NCI-H1436 treated with DMSO at 0.1 percent for 48 hours (cell line): ENCODE data around the gene LYAR.

Experiments used
- DNase-seq: peaks from one replicate; lab custom pipeline; 2025; lab: John Stamatoyannopoulos, UW

The LYAR gene

GRCh38 chr4:4289941-4290850, at the start of gene LYAR, which contains the start of gene ZBTB49:
TSS of gene LYAR (minus strand) at chr4:4290154. CDS start at chr4:4283742, 6,412 bp downstream.
TSS of gene ZBTB49 (plus strand) at chr4:4290251. CDS start at chr4:4299946, 9,695 bp downstream.
- DNase-seq, result no peak

- no peak for DNase-seq
Measured at GRCh38 chr4:4339504-4340085, 49.6 kb upstream of the LYAR start.

- no peak for DNase-seq
Measured at GRCh38 chr4:4338210-4339001, 48.5 kb upstream of the LYAR start.

GRCh38 chr4:4334798-4335520, 45.0 kb upstream of the LYAR start:
- no peak for DNase-seq

GRCh38 chr4:4333265-4333706, 43.3 kb upstream of the LYAR start:
- DNase-seq, result no peak

- no peak for DNase-seq
Measured at GRCh38 chr4:4332529-4332928, 42.6 kb upstream of the LYAR start.

GRCh38 chr4:4330794-4331193, 40.8 kb upstream of the LYAR start:
- DNase-seq, result no peak

GRCh38 chr4:4329496-4329895, 39.5 kb upstream of the LYAR start:
- no peak for DNase-seq

GRCh38 chr4:4328840-4329239, 38.9 kb upstream of the LYAR start:
- DNase-seq, result no peak

- DNase-seq, result no peak
Measured at GRCh38 chr4:4328206-4328605, 38.3 kb upstream of the LYAR start.

- no peak for DNase-seq
Measured at GRCh38 chr4:4327652-4328121, 37.7 kb upstream of the LYAR start.

GRCh38 chr4:4326166-4326565, 36.2 kb upstream of the LYAR start:
- no peak for DNase-seq

GRCh38 chr4:4325321-4325720, 35.4 kb upstream of the LYAR start:
- no peak for DNase-seq

GRCh38 chr4:4323705-4324534, 34.0 kb upstream of the LYAR start:
- no peak for DNase-seq

- no peak for DNase-seq
Measured at GRCh38 chr4:4321951-4322688, 32.2 kb upstream of the LYAR start.

GRCh38 chr4:4320951-4321714, 31.2 kb upstream of the LYAR start:
- DNase-seq, result no peak

GRCh38 chr4:4320528-4320927, 30.6 kb upstream of the LYAR start:
- DNase-seq, result no peak

GRCh38 chr4:4317496-4318232, 27.7 kb upstream of the LYAR start:
- DNase-seq, result no peak

GRCh38 chr4:4316150-4316495, 26.2 kb upstream of the LYAR start:
- no peak for DNase-seq
